Neural cell (in vitro differentiated cells): ENCODE measurements around the gene SDK2.

Experiments
- EP300 ChIP-seq: fragments of 450-650 bp; conservative IDR thresholded peaks from 2 replicates; pipeline ENCODE4 v1.6.1; 2014; ENCODE audit warnings: antibody characterized with exemption, mild to moderate bottlenecking, moderate library complexity; ENCODE audit not compliant: poor library complexity, severe bottlenecking
- TF ChIP-seq, protein P1 (sequence below): fragments of 450-650 bp; IDR thresholded peaks from 2 replicates; pipeline ENCODE4 v1.5.1; 2014; ENCODE audit warnings: antibody characterized with exemption, mild to moderate bottlenecking, moderate library complexity; ENCODE audit not compliant: poor library complexity, severe bottlenecking
- TF ChIP-seq, protein P2 (sequence below): IDR thresholded peaks from 2 replicates; pipeline ENCODE4 v1.6.1; 2012; ENCODE audit warnings: borderline replicate concordance

DNA sequence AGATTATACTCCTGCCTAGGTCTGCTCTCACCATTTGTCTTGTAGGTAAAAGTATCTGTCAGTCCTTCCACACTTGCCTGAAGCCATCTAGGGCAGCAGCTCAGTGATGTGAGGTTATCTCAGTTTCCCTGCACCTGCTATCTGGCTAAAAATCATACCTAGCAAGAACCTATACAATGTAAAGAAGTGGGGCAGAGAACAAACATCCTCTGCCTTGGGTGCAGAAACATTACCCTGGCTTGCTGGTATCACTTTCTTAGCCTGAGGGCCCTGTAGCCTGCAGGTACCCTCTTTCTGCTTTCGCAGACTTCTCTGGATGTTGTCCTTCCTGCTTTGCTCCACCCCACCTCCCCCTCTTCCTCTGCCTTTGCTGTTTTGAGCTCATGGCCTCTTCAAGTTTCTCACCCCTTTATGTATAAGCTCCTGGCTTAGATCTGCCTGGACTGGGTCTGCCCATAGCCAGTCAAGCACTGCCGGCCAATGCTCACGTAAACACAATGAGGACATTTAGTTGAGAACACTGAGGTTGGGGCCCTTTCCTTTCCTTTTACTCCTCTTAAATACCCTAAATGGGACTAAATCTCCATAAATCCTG, 8.7 kb upstream of the SDK2 start:
- TF ChIP-seq, protein P1, sequence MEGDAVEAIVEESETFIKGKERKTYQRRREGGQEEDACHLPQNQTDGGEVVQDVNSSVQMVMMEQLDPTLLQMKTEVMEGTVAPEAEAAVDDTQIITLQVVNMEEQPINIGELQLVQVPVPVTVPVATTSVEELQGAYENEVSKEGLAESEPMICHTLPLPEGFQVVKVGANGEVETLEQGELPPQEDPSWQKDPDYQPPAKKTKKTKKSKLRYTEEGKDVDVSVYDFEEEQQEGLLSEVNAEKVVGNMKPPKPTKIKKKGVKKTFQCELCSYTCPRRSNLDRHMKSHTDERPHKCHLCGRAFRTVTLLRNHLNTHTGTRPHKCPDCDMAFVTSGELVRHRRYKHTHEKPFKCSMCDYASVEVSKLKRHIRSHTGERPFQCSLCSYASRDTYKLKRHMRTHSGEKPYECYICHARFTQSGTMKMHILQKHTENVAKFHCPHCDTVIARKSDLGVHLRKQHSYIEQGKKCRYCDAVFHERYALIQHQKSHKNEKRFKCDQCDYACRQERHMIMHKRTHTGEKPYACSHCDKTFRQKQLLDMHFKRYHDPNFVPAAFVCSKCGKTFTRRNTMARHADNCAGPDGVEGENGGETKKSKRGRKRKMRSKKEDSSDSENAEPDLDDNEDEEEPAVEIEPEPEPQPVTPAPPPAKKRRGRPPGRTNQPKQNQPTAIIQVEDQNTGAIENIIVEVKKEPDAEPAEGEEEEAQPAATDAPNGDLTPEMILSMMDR, result no peak
- TF ChIP-seq, protein P2, sequence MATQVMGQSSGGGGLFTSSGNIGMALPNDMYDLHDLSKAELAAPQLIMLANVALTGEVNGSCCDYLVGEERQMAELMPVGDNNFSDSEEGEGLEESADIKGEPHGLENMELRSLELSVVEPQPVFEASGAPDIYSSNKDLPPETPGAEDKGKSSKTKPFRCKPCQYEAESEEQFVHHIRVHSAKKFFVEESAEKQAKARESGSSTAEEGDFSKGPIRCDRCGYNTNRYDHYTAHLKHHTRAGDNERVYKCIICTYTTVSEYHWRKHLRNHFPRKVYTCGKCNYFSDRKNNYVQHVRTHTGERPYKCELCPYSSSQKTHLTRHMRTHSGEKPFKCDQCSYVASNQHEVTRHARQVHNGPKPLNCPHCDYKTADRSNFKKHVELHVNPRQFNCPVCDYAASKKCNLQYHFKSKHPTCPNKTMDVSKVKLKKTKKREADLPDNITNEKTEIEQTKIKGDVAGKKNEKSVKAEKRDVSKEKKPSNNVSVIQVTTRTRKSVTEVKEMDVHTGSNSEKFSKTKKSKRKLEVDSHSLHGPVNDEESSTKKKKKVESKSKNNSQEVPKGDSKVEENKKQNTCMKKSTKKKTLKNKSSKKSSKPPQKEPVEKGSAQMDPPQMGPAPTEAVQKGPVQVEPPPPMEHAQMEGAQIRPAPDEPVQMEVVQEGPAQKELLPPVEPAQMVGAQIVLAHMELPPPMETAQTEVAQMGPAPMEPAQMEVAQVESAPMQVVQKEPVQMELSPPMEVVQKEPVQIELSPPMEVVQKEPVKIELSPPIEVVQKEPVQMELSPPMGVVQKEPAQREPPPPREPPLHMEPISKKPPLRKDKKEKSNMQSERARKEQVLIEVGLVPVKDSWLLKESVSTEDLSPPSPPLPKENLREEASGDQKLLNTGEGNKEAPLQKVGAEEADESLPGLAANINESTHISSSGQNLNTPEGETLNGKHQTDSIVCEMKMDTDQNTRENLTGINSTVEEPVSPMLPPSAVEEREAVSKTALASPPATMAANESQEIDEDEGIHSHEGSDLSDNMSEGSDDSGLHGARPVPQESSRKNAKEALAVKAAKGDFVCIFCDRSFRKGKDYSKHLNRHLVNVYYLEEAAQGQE, result no peak
- no peak for TF ChIP-seq EP300
